GM21515 (cell line): ENCODE results near the gene HNRNPLL.

Experiments
- ATAC-seq: cut with Tn5 transposase; IDR thresholded peaks from one replicate; pipeline ENCODE4 v1.9.1; 2021; ENCODE audit not compliant: unreplicated experiment

The HNRNPLL gene

GRCh38 chr2:38533757-38534545, 68.8 kb downstream of the HNRNPLL start:
- ATAC-seq, result no peak

DNA sequence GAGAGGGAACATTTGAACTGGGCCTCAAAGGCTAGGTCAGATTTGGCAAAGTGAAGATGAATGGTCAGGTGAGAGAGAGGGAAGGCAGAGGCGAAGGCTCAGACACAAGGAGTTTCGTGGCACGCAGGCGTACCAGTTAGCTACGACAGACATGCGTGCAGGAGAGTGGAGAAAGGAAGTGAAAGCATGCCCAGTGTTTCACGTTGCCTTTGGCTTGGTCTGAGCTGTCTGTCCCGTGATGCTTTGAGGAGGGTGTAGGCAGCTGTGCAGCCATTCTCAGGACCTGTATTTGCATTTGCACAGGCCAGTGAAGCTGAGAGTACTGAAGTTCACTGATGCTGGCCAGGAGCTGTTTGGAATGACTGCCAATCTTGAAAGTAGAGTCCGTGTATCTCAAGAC, 69.5 kb downstream of the HNRNPLL start:
- ATAC-seq, result peak; percentile 97

GRCh38 chr2:38532366-38532765, 70.4 kb downstream of the HNRNPLL start:
- ATAC-seq, result no peak

- no peak for ATAC-seq
Observed at GRCh38 chr2:38529208-38529607, 73.5 kb downstream of the HNRNPLL start.

DNA sequence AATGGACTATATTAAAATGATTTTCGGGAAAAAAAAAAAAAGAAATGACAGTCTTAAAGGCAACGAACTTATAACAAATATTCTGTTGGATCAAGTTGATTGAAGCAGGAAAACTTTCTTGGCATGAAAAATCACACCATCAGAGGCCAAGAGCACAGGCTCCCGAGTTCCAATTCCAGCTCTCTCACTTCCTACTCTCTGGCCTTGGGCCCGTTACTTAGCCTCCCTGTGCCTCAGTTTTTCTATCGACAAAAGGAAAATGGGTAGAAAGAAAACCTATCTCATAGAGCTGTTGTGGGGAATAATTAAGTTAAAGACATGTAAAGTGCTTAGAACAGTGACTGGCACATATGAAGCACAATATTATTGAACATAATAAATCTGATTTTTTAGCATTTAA, 74.2 kb downstream of the HNRNPLL start:
- no peak for ATAC-seq

DNA sequence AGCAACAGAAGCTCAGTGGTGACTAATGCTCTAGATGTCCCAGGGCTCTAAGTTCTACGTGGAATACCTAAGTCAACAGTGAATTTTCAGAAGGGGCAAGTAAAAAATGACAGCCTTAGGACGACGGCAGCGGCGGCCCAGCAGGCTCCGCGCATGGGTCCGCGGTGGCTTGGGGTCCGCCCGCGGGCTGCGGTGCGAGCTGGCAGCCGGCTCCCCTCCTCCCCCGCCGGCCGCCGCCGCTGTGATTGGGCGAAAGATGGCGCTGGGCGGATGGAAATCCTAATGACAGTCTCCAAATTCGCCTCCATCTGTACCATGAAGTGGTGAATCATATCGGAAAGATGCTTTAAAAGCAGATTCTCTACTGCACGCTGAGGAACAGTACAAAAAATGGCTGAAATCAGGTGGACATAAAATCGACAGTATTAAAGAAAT, 74.7 kb downstream of the HNRNPLL start:
- ATAC-seq, result no peak

GRCh38 chr2:38527338-38528007, 75.3 kb downstream of the HNRNPLL start:
- ATAC-seq, result no peak

DNA sequence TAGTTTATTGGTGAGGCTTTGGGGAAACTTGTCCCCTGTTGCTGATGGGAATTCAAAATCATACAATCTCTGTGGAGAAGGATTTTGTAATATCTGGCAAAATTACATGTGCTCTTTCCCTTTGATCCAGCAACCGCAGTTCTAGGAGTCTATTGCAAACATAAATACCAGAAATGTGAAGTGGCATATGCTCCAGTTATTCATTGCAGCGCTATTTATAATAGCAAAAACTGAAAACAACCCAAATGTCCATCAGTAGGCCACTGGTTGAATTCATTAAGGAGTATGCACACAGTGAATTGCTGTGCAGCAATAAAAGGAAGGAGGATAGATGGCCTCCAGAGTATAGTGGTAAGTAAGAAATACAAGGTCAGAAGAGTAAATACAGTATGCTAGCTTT, 76.5 kb downstream of the HNRNPLL start:
- no peak for ATAC-seq

GRCh38 chr2:38524580-38524979, 78.1 kb downstream of the HNRNPLL start:
- no peak for ATAC-seq

- no peak for ATAC-seq
Observed at GRCh38 chr2:38523728-38524437, 78.8 kb downstream of the HNRNPLL start.

- no peak for ATAC-seq
Observed at GRCh38 chr2:38522754-38523349, 79.9 kb downstream of the HNRNPLL start.

- no peak for ATAC-seq
Observed at GRCh38 chr2:38521835-38522234, 80.9 kb downstream of the HNRNPLL start.

DNA sequence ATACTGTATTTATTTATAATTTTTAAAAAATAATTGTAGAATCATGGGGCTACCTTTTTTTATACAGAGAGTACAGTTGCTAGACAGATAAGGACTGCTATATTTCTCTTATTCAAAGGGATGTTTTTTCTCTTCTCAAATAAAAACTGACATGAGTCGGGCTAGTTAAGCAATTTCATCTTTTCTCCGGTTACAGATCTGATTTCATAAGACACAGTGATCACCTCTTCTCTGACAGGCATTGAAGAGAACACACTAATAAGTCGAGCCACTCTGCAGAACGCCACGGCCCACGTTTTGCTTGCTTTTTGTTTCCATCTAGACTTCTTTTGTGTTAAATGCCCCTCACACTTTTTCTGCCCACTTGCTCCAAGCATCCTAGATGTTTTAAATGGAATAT, 85.4 kb downstream of the HNRNPLL start:
- ATAC-seq, result no peak

- no peak for ATAC-seq
Observed at GRCh38 chr2:38516526-38516925, 86.2 kb downstream of the HNRNPLL start.

DNA sequence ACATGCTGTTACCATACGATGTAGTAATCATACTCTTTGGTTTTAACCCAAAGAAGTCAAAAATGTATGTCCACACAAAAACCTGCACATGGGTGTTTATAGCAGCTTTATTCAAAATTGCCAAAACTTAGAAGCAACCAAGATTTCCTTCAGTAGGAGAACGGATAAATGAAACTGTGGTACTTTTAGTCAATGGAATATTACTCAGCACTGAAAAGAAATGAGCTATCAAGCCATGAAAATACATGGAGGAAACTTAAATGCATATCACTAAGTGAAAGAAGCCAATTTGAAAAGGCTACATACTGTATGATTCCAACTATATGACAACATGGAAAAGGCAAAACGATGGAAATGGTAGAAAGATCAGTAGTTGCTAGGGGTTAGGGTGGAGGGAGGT, 86.6 kb downstream of the HNRNPLL start:
- ATAC-seq, result no peak

- no peak for ATAC-seq
Observed at GRCh38 chr2:38515155-38516074, 87.3 kb downstream of the HNRNPLL start.

DNA sequence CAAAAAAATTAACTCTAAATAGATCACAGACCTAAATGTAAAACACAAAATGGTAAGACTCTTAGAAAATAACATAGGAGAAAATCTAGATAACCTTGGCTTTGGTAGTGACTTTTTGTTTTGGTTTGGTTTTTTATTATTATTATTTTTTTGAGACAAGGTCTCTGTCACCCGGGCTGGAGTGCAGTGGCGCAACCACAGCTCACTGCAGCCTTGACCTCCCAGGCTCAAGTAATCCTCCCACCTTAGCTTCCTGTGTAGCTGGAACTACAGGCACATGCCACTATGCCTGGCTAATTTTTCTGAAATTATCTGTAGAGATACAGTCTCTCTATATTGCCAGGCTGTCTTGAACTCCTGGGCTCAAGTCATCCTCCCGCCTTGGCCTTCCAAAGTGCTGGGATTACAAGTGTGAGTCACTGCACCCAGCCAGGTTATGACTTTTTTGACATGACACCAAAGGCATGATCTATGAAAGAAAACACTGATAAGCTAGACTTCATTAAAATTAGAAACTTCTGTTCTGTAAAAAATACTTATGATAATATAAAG, 88.0 kb downstream of the HNRNPLL start:
- no peak for ATAC-seq

DNA sequence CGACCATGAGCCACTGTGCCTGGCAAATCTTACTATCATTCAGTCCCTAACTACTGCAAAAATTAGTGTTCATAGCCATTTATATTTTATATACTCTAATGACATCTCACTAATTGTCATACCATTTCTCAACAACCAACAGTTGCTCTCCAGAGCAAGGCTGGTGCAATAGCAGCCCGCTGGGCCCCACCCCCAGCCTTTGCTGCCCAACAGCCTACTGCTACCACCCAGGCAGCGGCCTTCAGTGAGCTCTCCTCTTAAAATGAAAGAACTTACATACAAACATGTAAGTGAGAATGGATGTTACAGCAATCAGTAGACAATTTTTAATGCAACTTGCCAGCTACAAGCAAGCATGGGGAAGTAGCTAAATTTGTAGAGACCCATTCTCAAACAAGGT, 90.5 kb downstream of the HNRNPLL start:
- no peak for ATAC-seq
